ENCODE results near the gene RDM1.

DNA sequence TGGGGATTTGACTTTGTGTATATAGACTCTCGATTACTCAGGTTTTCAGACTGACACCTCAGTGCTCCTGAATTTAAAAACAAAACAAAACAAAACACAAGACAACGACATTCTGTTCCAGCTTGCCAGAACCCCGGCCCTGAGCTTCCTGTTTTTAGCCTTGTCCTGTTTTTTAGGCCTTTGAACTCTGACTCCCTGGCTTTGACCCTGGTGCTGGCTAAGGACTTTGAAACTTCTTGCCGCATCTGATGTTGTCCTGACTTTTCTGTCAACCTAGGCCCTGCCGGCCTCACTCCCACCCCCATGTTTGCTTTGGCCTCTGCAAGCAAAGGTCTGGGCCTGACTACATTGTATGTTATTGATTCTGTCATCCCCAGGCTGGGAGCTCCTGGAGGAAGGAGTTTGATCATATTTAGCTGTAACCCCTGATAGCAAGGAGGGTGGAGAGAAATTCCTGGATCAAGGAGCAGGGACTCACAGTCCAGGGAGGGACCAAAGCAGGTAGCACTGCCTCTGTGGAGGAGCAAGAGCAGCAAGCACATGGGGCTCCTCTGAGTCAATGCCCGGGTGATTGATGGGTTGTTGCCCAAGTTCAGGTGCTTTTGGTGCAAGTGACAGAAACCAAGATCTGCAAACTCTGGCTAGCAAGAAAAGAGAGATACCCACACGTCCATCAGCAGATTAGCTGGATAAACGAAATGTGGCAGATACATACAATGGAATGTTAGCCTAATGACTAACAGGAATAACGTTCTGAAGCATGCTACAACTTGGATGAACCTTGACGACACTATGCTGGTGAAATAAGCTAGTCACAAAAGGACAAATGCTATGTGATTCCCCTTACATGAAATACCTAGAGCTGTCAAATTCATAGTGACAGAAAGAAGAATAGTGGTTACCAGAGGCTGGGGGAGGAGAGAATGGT lies 43.0 kb upstream of the RDM1 start:
- TF ChIP-seq CTCF (IDR thresholded peaks at IDR 0.05 in 8 of 11, conservative IDR thresholded peaks at IDR 0.05 in 3 of 11), result no peak
- TF ChIP-seq POLR2AphosphoS5 (IDR thresholded peaks at IDR 0.05), result no peak
- no peak for TF ChIP-seq POLR2A (IDR thresholded peaks at IDR 0.05)
